ENCODE data around the gene CPNE8.

The CPNE8 gene

GRCh38 chr12:38625306-38625705 lies 280.1 kb downstream of the CPNE8 start:
- ATAC-seq (ENCODE audit: insufficient read depth, low read depth) (no peak), DNase-seq (no peak)
- Histone ChIP-seq H3K9ac (ENCODE audit: low read depth, low read length) (no peak overlapping the region), H3K79me2 (ENCODE audit: insufficient read depth, low read length) (no peaks in the 10 kb centered on the region), H3K36me3 (ENCODE audit: insufficient read depth, low read length) (no peaks in the 10 kb centered on the region), H3K4me2 (ENCODE audit: insufficient read depth, low read length) (no peak overlapping the region), H3K4me1 (ENCODE audit: insufficient read depth, low read length) (no peaks in the 10 kb centered on the region), H4K20me1 (ENCODE audit: insufficient read depth, low read length) (no peaks in the 10 kb centered on the region), H3K27me3 (ENCODE audit: insufficient read depth, low read length, poor library complexity) (no peaks in the 10 kb centered on the region), H3K4me3 (ENCODE audit: low read depth in 1 of 2, low read length in 2 of 2) (no peak overlapping the region), H3K9me3 (ENCODE audit: insufficient read depth, low read length, severe bottlenecking) (no peaks in the 10 kb centered on the region), H3K27ac (ENCODE audit: low read length) (no peak overlapping the region), H2AFZ (ENCODE audit: low read depth, low read length) (no peak overlapping the region)
- TF ChIP-seq CTCF (IDR thresholded peaks at IDR 0.05; ENCODE audit: borderline replicate concordance, extremely low read depth, low read length, poor library complexity, severe bottlenecking) (no peak), EZH2 (IDR thresholded peaks at IDR 0.05; ENCODE audit: borderline replicate concordance, low read depth, low read length, severe bottlenecking) (no peak)

GRCh38 chr12:38614171-38614570 lies 291.2 kb downstream of the CPNE8 start:
- H3K4me3 ChIP-seq (ENCODE audit: low read depth in 1 of 2, low read length in 2 of 2): no peak overlapping the region
- no peak for ATAC-seq (ENCODE audit: insufficient read depth, low read depth)
- no peaks in the 10 kb centered on the region for H4K20me1 ChIP-seq (ENCODE audit: insufficient read depth, low read length)
- no peaks in the 10 kb centered on the region for H3K4me1 ChIP-seq (ENCODE audit: insufficient read depth, low read length)
- no peak overlapping the region for H3K9ac ChIP-seq (ENCODE audit: low read depth, low read length)
- H3K27ac ChIP-seq (ENCODE audit: low read length): no peak overlapping the region
- no peak overlapping the region for H2AFZ ChIP-seq (ENCODE audit: low read depth, low read length)
- no peaks in the 10 kb centered on the region for H3K36me3 ChIP-seq (ENCODE audit: insufficient read depth, low read length)
- no peaks in the 10 kb centered on the region for H3K27me3 ChIP-seq (ENCODE audit: insufficient read depth, low read length, poor library complexity)
- H3K4me2 ChIP-seq (ENCODE audit: insufficient read depth, low read length): no peak overlapping the region
- no peak for DNase-seq
- no peak for TF ChIP-seq EZH2 (IDR thresholded peaks at IDR 0.05; ENCODE audit: borderline replicate concordance, low read depth, low read length, severe bottlenecking)
- no peak for TF ChIP-seq CTCF (IDR thresholded peaks at IDR 0.05; ENCODE audit: borderline replicate concordance, extremely low read depth, low read length, poor library complexity, severe bottlenecking)
- no peaks in the 10 kb centered on the region for H3K79me2 ChIP-seq (ENCODE audit: insufficient read depth, low read length)
- H3K9me3 ChIP-seq (ENCODE audit: insufficient read depth, low read length, severe bottlenecking): no peaks in the 10 kb centered on the region

GRCh38 chr12:38610808-38611350 lies 294.5 kb downstream of the CPNE8 start:
- H3K9me3 ChIP-seq (ENCODE audit: insufficient read depth, low read length, severe bottlenecking): no peaks in the 10 kb centered on the region
- H3K36me3 ChIP-seq (ENCODE audit: insufficient read depth, low read length): no peaks in the 10 kb centered on the region
- no peak overlapping the region for H2AFZ ChIP-seq (ENCODE audit: low read depth, low read length)
- ATAC-seq (ENCODE audit: insufficient read depth, low read depth) (no peak), DNase-seq (no peak)
- H3K9ac ChIP-seq (ENCODE audit: low read depth, low read length): no peak overlapping the region
- H3K4me3 ChIP-seq (ENCODE audit: low read depth in 1 of 2, low read length in 2 of 2): no peak overlapping the region
- no peak overlapping the region for H3K27ac ChIP-seq (ENCODE audit: low read length)
- H3K79me2 ChIP-seq (ENCODE audit: insufficient read depth, low read length): no peaks in the 10 kb centered on the region
- no peaks in the 10 kb centered on the region for H3K4me1 ChIP-seq (ENCODE audit: insufficient read depth, low read length)
- no peak overlapping the region for H3K4me2 ChIP-seq (ENCODE audit: insufficient read depth, low read length)
- H3K27me3 ChIP-seq (ENCODE audit: insufficient read depth, low read length, poor library complexity): no peaks in the 10 kb centered on the region
- no peaks in the 10 kb centered on the region for H4K20me1 ChIP-seq (ENCODE audit: insufficient read depth, low read length)
- TF ChIP-seq EZH2 (IDR thresholded peaks at IDR 0.05; ENCODE audit: borderline replicate concordance, low read depth, low read length, severe bottlenecking): no peak
- TF ChIP-seq CTCF (IDR thresholded peaks at IDR 0.05; ENCODE audit: borderline replicate concordance, extremely low read depth, low read length, poor library complexity, severe bottlenecking): no peak

GRCh38 chr12:38607295-38607694 lies 298.1 kb downstream of the CPNE8 start:
- no peaks in the 10 kb centered on the region for H3K27me3 ChIP-seq (ENCODE audit: insufficient read depth, low read length, poor library complexity)

More at GRCh38 chr12:38607295-38607694, 298.1 kb downstream of the CPNE8 start:
- Histone ChIP-seq H3K4me1 (ENCODE audit: insufficient read depth, low read length) (no peaks in the 10 kb centered on the region), H3K36me3 (ENCODE audit: insufficient read depth, low read length) (no peaks in the 10 kb centered on the region), H3K9ac (ENCODE audit: low read depth, low read length) (no peak overlapping the region), H3K27ac (ENCODE audit: low read length) (no peak overlapping the region), H3K4me3 (ENCODE audit: low read depth in 1 of 2, low read length in 2 of 2) (no peak overlapping the region), H3K4me2 (ENCODE audit: insufficient read depth, low read length) (no peak overlapping the region), H3K79me2 (ENCODE audit: insufficient read depth, low read length) (no peaks in the 10 kb centered on the region), H3K9me3 (ENCODE audit: insufficient read depth, low read length, severe bottlenecking) (no peaks in the 10 kb centered on the region), H2AFZ (ENCODE audit: low read depth, low read length) (no peak overlapping the region), H4K20me1 (ENCODE audit: insufficient read depth, low read length) (no peaks in the 10 kb centered on the region)
- no peak for ATAC-seq (ENCODE audit: insufficient read depth, low read depth)
- DNase-seq: no peak
- no peak for TF ChIP-seq CTCF (IDR thresholded peaks at IDR 0.05; ENCODE audit: borderline replicate concordance, extremely low read depth, low read length, poor library complexity, severe bottlenecking)
- no peak for TF ChIP-seq EZH2 (IDR thresholded peaks at IDR 0.05; ENCODE audit: borderline replicate concordance, low read depth, low read length, severe bottlenecking)

All from DND-41 (cell line).